ENCODE results near the gene GPRC5C. TPM values are rescaled to one million over a fixed set of nuclear protein-coding genes. Genes with fewer than 3 reads are reported as not detected.

GPRC5C gene
- total RNA-seq, 1 donor from 2014 or later = 80.3 TPM

- Histone ChIP-seq H3K36me3 (ENCODE audit: control insufficient read depth, insufficient read depth, low read length) (no peaks in the 10 kb centered on the region), H3K4me3 (ENCODE audit: low read depth, low read length) (no peak overlapping the region), H3K27me3 (ENCODE audit: control insufficient read depth, insufficient read depth, low read length) (peaks cover 30% of the 10 kb centered on the region)
- no peak for DNase-seq (ENCODE audit: low read depth)
- no peak for TF ChIP-seq CTCF (IDR thresholded peaks at IDR 0.05; ENCODE audit: insufficient read depth, low read length, poor library complexity, severe bottlenecking)
Measured at GRCh38 chr17:74455821-74456220, 23.9 kb downstream of the GPRC5C start.

GRCh38 chr17:74457146-74457819 is 25.4 kb downstream of the GPRC5C start:
- Histone ChIP-seq H3K4me3 (ENCODE audit: low read depth, low read length) (no peak overlapping the region), H3K27me3 (ENCODE audit: control insufficient read depth, insufficient read depth, low read length) (peaks cover 30% of the 10 kb centered on the region), H3K36me3 (ENCODE audit: control insufficient read depth, insufficient read depth, low read length) (no peaks in the 10 kb centered on the region)
- peak; percentile 91 for TF ChIP-seq CTCF (IDR thresholded peaks at IDR 0.05; ENCODE audit: insufficient read depth, low read length, poor library complexity, severe bottlenecking)
- DNase-seq (ENCODE audit: low read depth) = no peak

GRCh38 chr17:74457820-74458166 is 25.9 kb downstream of the GPRC5C start:
- H3K36me3 ChIP-seq (ENCODE audit: control insufficient read depth, insufficient read depth, low read length) = no peaks in the 10 kb centered on the region
- H3K27me3 ChIP-seq (ENCODE audit: control insufficient read depth, insufficient read depth, low read length) = peaks cover 28% of the 10 kb centered on the region
- DNase-seq (ENCODE audit: low read depth) = no peak
- H3K4me3 ChIP-seq (ENCODE audit: low read depth, low read length) = no peak overlapping the region
- no peak for TF ChIP-seq CTCF (IDR thresholded peaks at IDR 0.05; ENCODE audit: insufficient read depth, low read length, poor library complexity, severe bottlenecking)

- H3K36me3 ChIP-seq (ENCODE audit: control insufficient read depth, insufficient read depth, low read length) = no peaks in the 10 kb centered on the region
- DNase-seq (ENCODE audit: low read depth) = no peak
- peaks cover 20% of the 10 kb centered on the region for H3K27me3 ChIP-seq (ENCODE audit: control insufficient read depth, insufficient read depth, low read length)
- H3K4me3 ChIP-seq (ENCODE audit: low read depth, low read length) = no peak overlapping the region
- TF ChIP-seq CTCF (IDR thresholded peaks at IDR 0.05; ENCODE audit: insufficient read depth, low read length, poor library complexity, severe bottlenecking) = no peak
Measured at GRCh38 chr17:74458835-74459234, 26.9 kb downstream of the GPRC5C start.

- no peak for DNase-seq (ENCODE audit: low read depth)
- peaks cover 20% of the 10 kb centered on the region for H3K27me3 ChIP-seq (ENCODE audit: control insufficient read depth, insufficient read depth, low read length)
- H3K36me3 ChIP-seq (ENCODE audit: control insufficient read depth, insufficient read depth, low read length) = no peaks in the 10 kb centered on the region
- no peak overlapping the region for H3K4me3 ChIP-seq (ENCODE audit: low read depth, low read length)
- TF ChIP-seq CTCF (IDR thresholded peaks at IDR 0.05; ENCODE audit: insufficient read depth, low read length, poor library complexity, severe bottlenecking) = no peak
Measured at GRCh38 chr17:74459622-74460021, 27.7 kb downstream of the GPRC5C start.

GRCh38 chr17:74460241-74460640 is 28.4 kb downstream of the GPRC5C start:
- H3K27me3 ChIP-seq (ENCODE audit: control insufficient read depth, insufficient read depth, low read length) = peaks cover 17% of the 10 kb centered on the region
- no peak overlapping the region for H3K4me3 ChIP-seq (ENCODE audit: low read depth, low read length)
- no peak for TF ChIP-seq CTCF (IDR thresholded peaks at IDR 0.05; ENCODE audit: insufficient read depth, low read length, poor library complexity, severe bottlenecking)
- H3K36me3 ChIP-seq (ENCODE audit: control insufficient read depth, insufficient read depth, low read length) = no peaks in the 10 kb centered on the region
- DNase-seq (ENCODE audit: low read depth) = no peak
